Stimulated activated CD4-positive, alpha-beta T cell treated with anti-CD3 and anti-CD28 coated beads, Interleukin-1b, Interleukin-23, amount 100 ng/mL, for 24 hours (primary cell): Measurements from ENCODE around the gene TCEANC2.
"Not testable (repeated sequence)": the region's sequence is repeated elsewhere in the genome, so short reads cannot be mapped to it uniquely, and the experiment has no call there.

ENCODE experiments used
- DNase-seq, 4 experiments: peaks; one replicate each; pipeline ENCODE4 v3.0.0-alpha.2; 2020; ENCODE audit warnings: low read depth in 4 of 4, low spot score in 1 of 4

Gene TCEANC2

GRCh38 chr1:54052934-54053744, at the start of gene TCEANC2, which contains the start of gene TMEM59:
Gene TCEANC2, plus strand, starts transcription at chr1:54053608. Its CDS starts 815 bp downstream, at chr1:54054423.
Gene TMEM59, minus strand, starts transcription at chr1:54053204. Its CDS starts 16 bp downstream, at chr1:54053188.
- peak; percentile 87 to 96 (median 92) for DNase-seq

GRCh38 chr1:54003750-54004480, 49.5 kb upstream of the TCEANC2 start:
- not testable (repeated sequence) for DNase-seq

- no peak for DNase-seq
These were observed 48.8 kb upstream of the TCEANC2 start for GRCh38 chr1:54004481-54005049.

- no peak for DNase-seq
These were observed 46.9 kb upstream of the TCEANC2 start for GRCh38 chr1:54006508-54006907.

DNA sequence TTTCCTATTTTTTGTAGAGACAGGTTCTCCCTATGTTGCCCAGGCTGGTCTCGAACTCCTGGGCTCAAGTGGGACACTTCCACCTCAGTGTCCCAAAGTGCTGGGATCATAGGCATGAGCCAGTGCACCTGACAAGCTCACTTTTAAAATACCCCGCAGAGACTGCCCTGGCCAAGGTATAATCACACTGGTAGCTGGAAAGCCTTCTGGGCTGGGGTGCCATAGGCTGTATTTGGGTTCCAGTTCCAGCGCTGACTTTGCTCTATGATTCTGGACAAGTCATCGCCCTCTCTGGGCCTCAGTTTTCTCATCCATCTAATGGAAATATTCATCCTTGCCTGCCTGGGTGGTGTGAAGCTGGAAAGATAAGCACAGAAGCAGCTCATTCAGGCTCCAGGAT, 45.8 kb upstream of the TCEANC2 start:
- DNase-seq, result no peak

DNA sequence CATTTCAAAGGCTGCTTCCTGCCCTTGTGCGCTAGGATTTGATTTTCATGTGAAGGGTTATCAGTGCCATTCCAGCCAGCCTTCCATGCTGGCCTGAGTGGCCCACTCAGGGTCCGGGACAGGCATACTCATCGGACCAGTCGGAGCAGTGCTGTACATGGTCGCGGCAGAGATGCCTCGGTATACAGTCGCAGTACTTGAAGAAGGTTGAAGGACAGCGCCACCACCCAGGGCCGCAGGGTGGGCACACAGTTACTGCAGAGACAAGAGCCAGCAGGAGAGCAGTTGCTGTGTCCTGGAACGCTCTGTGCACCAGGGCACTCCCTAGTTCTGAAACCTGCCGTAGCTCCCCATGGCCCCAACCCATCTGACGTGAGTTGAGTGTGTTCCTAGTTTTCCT, 44.5 kb upstream of the TCEANC2 start:
- no peak for DNase-seq

- no peak for DNase-seq
These were observed 44.0 kb upstream of the TCEANC2 start for GRCh38 chr1:54009406-54009805.

- no peak for DNase-seq
These were observed 42.8 kb upstream of the TCEANC2 start for GRCh38 chr1:54010415-54011117.

DNA sequence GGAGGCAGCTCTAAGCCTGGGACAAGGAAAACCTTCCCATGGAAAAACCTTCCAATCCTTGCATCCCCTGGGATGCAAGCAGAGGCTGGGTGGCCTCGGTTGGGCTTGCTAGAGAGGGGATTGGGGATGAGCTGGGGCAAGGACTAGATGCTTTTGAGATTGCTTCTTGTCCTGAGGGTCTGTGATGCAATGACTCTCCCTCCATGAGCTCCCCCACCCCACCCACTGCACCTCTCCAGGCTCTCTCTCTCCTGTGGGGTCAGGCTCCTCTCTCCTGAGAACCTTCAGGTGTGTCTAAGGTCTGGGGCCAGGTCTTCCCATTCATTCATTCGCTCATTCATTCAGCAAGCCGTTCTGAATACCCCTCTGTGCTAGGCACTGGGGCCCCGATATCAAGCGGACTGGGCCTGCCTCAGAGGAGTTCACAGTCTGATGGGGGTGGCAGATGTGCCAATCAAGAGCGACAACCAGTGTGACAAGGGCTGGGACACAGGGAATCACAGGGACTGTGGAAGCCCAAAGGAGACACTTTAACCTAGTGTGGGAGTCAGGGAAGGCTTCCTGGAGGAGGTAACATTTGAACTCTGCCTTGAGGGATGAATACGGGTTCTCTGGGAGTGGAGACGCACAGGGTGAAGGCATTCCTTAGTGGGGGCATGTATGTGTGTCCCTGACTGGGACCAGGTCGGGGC, 41.9 kb upstream of the TCEANC2 start:
- DNase-seq, result no peak

GRCh38 chr1:54012008-54012325, 41.4 kb upstream of the TCEANC2 start:
- no peak for DNase-seq

- DNase-seq, result no peak
These were observed 40.5 kb upstream of the TCEANC2 start for GRCh38 chr1:54012863-54013262.

DNA sequence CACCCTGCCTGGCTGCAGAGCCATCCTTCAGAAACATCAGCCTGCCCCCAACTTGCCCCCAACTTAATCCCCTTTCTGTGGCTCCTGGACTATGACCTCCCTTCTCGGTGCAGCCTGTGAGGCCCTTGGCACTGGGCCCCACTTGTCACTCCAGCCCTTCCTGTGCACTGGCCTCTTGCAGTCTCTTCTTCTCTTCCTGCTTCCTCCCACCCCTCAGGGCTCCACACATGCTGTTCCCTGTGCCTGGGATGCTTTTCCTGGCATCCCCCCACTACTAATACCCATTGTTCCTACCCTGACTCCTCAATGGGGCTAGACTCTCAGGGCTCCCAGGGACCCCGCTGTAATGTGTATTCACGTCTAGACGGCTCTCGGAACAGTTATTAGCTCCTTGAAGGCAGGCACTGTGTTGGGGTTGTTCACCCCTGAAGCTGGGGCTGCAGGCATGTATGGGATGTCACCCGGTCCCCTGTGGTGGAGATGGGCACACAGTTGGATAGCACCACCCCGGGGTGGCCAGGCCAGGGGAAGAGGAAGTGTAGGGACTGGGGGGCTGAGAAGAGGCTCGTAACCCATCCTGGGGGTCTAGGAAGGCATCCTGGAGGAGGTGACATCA, 39.9 kb upstream of the TCEANC2 start:
- DNase-seq, result no peak

- DNase-seq, result no peak
These were observed 39.3 kb upstream of the TCEANC2 start for GRCh38 chr1:54014009-54014629.

- DNase-seq, result no peak
These were observed 36.8 kb upstream of the TCEANC2 start for GRCh38 chr1:54016343-54017282.

DNA sequence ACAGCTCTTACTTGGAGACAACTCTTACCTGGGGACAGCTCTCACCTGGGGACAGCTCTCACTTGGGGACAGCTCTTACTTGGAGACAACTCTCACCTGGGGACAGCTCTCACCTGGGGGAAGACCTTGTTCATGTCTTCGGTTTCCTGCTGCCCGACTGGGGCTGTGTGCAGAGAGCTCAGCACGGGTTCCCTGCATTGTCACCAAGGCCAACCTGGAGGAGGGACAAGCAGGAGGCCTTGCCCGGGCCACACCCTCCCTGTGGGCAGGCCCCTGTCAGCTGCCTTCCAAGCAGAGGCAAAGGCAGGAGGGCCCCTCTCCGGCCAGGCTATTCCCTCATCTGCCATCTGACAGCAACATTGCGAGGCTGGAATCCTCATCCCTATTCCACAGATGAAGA, 35.4 kb upstream of the TCEANC2 start, which contains the start of gene LDLRAD1:
Gene LDLRAD1 (minus strand): TSS at position 208 of the 400 bp plus-strand sequence. CDS start 74 bp downstream, at position 134.
- no peak for DNase-seq

GRCh38 chr1:54018635-54019034, 34.8 kb upstream of the TCEANC2 start:
- no peak for DNase-seq

GRCh38 chr1:54019562-54020176, 33.7 kb upstream of the TCEANC2 start:
- not testable (repeated sequence) for DNase-seq

DNA sequence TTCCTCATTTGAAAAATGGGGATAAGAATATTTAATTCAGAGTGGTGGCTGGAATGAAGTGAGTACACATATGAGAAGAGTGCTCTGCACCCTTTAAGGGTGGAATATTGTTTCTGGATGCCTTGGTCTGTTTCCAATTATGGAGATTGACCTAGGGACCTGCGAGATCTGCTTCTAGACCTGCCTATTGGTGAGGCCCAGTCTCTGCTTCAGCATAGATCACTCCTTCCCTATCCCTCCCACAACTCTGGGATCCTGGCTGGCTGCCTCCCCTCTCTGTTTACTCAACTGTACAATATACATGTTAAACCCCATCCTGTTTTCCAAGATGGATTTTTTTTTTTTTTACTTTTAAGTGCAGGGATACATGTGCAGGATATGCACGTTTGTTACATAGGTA, 29.1 kb upstream of the TCEANC2 start:
- no peak for DNase-seq
